ENCODE measurements around the gene MOB1A. TPM values are rescaled to one million over a fixed set of nuclear protein-coding genes. Genes with fewer than 3 reads are reported as not detected.
A peak's percentile ranks its signal among the peaks of the same experiment; 100 is the strongest.

Gene MOB1A
- total and polyA plus RNA-seq, 2 of the 13 experiments (the other 11 are each of a cell fraction or from before 2014, with no cell fraction given): 48.2 to 139 TPM

- no peak for TF ChIP-seq ZNF615 (CRISPR knock-in tag; IDR thresholded peaks at IDR 0.05; ENCODE audit: borderline replicate concordance)
- TF ChIP-seq ARHGAP35 (CRISPR knock-in tag; IDR thresholded peaks at IDR 0.05; ENCODE audit: borderline replicate concordance): no peak
- TF ChIP-seq NR2C2 (CRISPR knock-in tag; IDR thresholded peaks at IDR 0.05; ENCODE audit: borderline replicate concordance): no peak
- TF ChIP-seq ATF1 (CRISPR knock-in tag; IDR thresholded peaks at IDR 0.05): no peak
- TF ChIP-seq POLR2AphosphoS5 (IDR thresholded peaks at IDR 0.05; ENCODE audit: low read depth, low read length): no peak
- TF ChIP-seq ZSCAN25 (CRISPR knock-in tag; IDR thresholded peaks at IDR 0.05): no peak
- TF ChIP-seq HDAC2 (CRISPR knock-in tag; IDR thresholded peaks at IDR 0.05): no peak
- no peak for TF ChIP-seq GATAD1 (CRISPR knock-in tag; IDR thresholded peaks at IDR 0.05)
- TF ChIP-seq NCOA2 (CRISPR knock-in tag; IDR thresholded peaks at IDR 0.05): no peak
- no peak for TF ChIP-seq ZNF224 (CRISPR knock-in tag; IDR thresholded peaks at IDR 0.05)
- no peak for TF ChIP-seq POGK (CRISPR knock-in tag; conservative IDR thresholded peaks at IDR 0.05)
- no peak for TF ChIP-seq NR1H2 (CRISPR knock-in tag; IDR thresholded peaks at IDR 0.05; ENCODE audit: borderline replicate concordance, low read depth)
- no peak for TF ChIP-seq ZSCAN20 (CRISPR knock-in tag; IDR thresholded peaks at IDR 0.05; ENCODE audit: borderline replicate concordance)
- FAIRE-seq (no peak), DNase-seq (ENCODE audit: low spot score) (no peak), ATAC-seq (peak; percentile 19; the same call in 1 of the 3 replicates)
- no peaks in the 10 kb centered on the region for H3K4me1 ChIP-seq (ENCODE audit: insufficient read depth, low read length)
- 89% methylated on average over 41 of the region's 41 CpGs for WGBS (ENCODE audit: low lambda C conversion rate)
- no peaks in the 10 kb centered on the region for H3K9me3 ChIP-seq (ENCODE audit: low read length)
- POLR2A ChIA-PET: no interaction called here
- H3K27ac ChIP-seq (ENCODE audit: extremely low read length, insufficient read depth, low read length): no peak overlapping the region
- intact Hi-C loops (cut with micrococcal nuclease; ENCODE audit: unreplicated experiment): no loop called here
- no TSS peak for BruUV-seq (replicated peaks)
- in situ Hi-C loops (cut with HindIII; ENCODE audit: extremely low pct_ligation_motif_present, low pct_unique_long_range_greater_than_20kb): loop anchor here (25.0 kb wide), 1 partner anchor 293 kb away; the partner anchor contains the start of gene STAMBP
- H3K79me2 ChIP-seq (ENCODE audit: insufficient read depth, low read length): no peaks in the 10 kb centered on the region
- no peak overlapping the region for H3K4me3 ChIP-seq (replicated peaks in 1 of 3; ENCODE audit: insufficient read depth in 1 of 3, low read depth in 2 of 3, low read length in 3 of 3)
- H3K27me3 ChIP-seq (ENCODE audit: control insufficient read depth in 1 of 2, insufficient read depth in 2 of 2, low read length in 2 of 2): no peaks in the 10 kb centered on the region
- peaks cover 11 to 16% of the 10 kb centered on the region in 2 experiments for H3K36me3 ChIP-seq (replicated peaks in 1 of 2; ENCODE audit: control insufficient read depth in 1 of 2, insufficient read depth in 2 of 2, low read length in 2 of 2)
- CTCF ChIA-PET (ENCODE audit: low intra/inter-chr PET ratio, low total read pairs): no interaction called here
- H3K9ac ChIP-seq (ENCODE audit: insufficient read depth, low read depth, low read length): no peak overlapping the region
- H4K20me1 ChIP-seq (ENCODE audit: insufficient read depth, low read length): no peaks in the 10 kb centered on the region
- no peak overlapping the region for H2AFZ ChIP-seq (ENCODE audit: low read length)
- no peak overlapping the region for H3K4me2 ChIP-seq (ENCODE audit: low read depth, low read length)
Observed at GRCh38 chr2:74130211-74130995, 48.3 kb downstream of the MOB1A start.
